Mesenchymal stem cell (in vitro differentiated cells and primary cell): ENCODE measurements around the gene ADCYAP1R1.
A peak's percentile ranks its signal among the peaks of the same experiment; 100 is the strongest.

Experiments used
- DNase-seq: peaks from one replicate; pipeline ENCODE4 v3.0.0-alpha.2; 2013
- H2AFZ ChIP-seq: one replicate; pipeline ENCODE4 v1.6.1; 2013; ENCODE audit warnings: low read depth, mild to moderate bottlenecking, control low read depth, inconsistent platforms, low read length, moderate library complexity
- H2AK5ac ChIP-seq: 2 replicates; pipeline ENCODE4 v1.6.1; 2013; ENCODE audit warnings: low read length, moderate library complexity, mild to moderate bottlenecking, inconsistent platforms; ENCODE audit not compliant: severe bottlenecking
- H2BK120ac ChIP-seq: one replicate; pipeline ENCODE4 v1.6.1; 2013; ENCODE audit warnings: low read depth, mild to moderate bottlenecking, inconsistent platforms, low read length, moderate library complexity
- H2BK12ac ChIP-seq, 2 experiments: one replicate each; pipeline ENCODE4 v1.6.1; 2013; ENCODE audit warnings: inconsistent platforms in 2 of 2, low read length in 2 of 2, mild to moderate bottlenecking in 2 of 2, moderate library complexity in 2 of 2, control low read depth in 1 of 2
- H2BK15ac ChIP-seq: one replicate; pipeline ENCODE4 v1.6.1; 2013; ENCODE audit warnings: mild to moderate bottlenecking, low read depth, inconsistent platforms; ENCODE audit not compliant: poor library complexity, severe bottlenecking
- H2BK5ac ChIP-seq: 2 replicates; pipeline ENCODE4 v1.6.1; 2013; ENCODE audit warnings: low read depth, mild to moderate bottlenecking, low read length, control low read depth, inconsistent platforms; ENCODE audit not compliant: poor library complexity, severe bottlenecking
- H3K14ac ChIP-seq, 2 experiments: one replicate each; pipeline ENCODE4 v1.6.1; 2013; ENCODE audit warnings: inconsistent platforms in 2 of 2, low read length in 2 of 2, control low read depth in 1 of 2, mild to moderate bottlenecking in 1 of 2, moderate library complexity in 1 of 2
- H3K18ac ChIP-seq, 2 experiments: one replicate each; pipeline ENCODE4 v1.6.1; 2013; ENCODE audit warnings: inconsistent platforms in 2 of 2, low read length in 2 of 2, control low read depth in 1 of 2, low read depth in 1 of 2, mild to moderate bottlenecking in 1 of 2
- H3K23ac ChIP-seq, 2 experiments: one replicate each; pipeline ENCODE4 v1.6.1; 2013; ENCODE audit warnings: inconsistent platforms in 2 of 2, low read length in 2 of 2, mild to moderate bottlenecking in 2 of 2, moderate library complexity in 2 of 2, control low read depth in 1 of 2
- H3K27ac ChIP-seq: 2 replicates; pipeline ENCODE4 v1.5.1; 2013; ENCODE audit warnings: mild to moderate bottlenecking, moderate library complexity, low read length, control low read depth, inconsistent platforms; ENCODE audit not compliant: poor library complexity, severe bottlenecking
- H3K27me3 ChIP-seq, 2 experiments: 2 replicates each; pipeline versions ENCODE4 v1.6.1 to v1.7.0; 2013; ENCODE audit warnings: low read length in 2 of 2, mild to moderate bottlenecking in 2 of 2, moderate library complexity in 2 of 2, control low read depth in 1 of 2, inconsistent platforms in 1 of 2; ENCODE audit not compliant: control insufficient read depth in 1 of 2, insufficient read depth in 1 of 2
- H3K36me3 ChIP-seq, 2 experiments: 2 replicates each; pipeline versions ENCODE4 v1.6.1 to v1.7.0; 2013; ENCODE audit warnings: low read length in 2 of 2, control low read depth in 1 of 2, inconsistent platforms in 1 of 2, low read depth in 1 of 2, mild to moderate bottlenecking in 1 of 2; ENCODE audit not compliant: insufficient read depth in 2 of 2, control insufficient read depth in 1 of 2
- H3K4ac ChIP-seq, 2 experiments: one replicate each; pipeline ENCODE4 v1.6.1; 2013; ENCODE audit warnings: inconsistent platforms in 2 of 2, low read length in 2 of 2, mild to moderate bottlenecking in 2 of 2, moderate library complexity in 2 of 2, control low read depth in 1 of 2, low read depth in 1 of 2
- H3K4me1 ChIP-seq: 2 replicates; pipeline ENCODE4 v1.6.1; 2013; ENCODE audit warnings: low read depth, low read length, control low read depth; ENCODE audit not compliant: control insufficient read depth, insufficient read depth
- H3K4me2 ChIP-seq: 2 replicates; pipeline ENCODE4 v1.6.1; 2013; ENCODE audit warnings: low read length, mild to moderate bottlenecking, inconsistent platforms; ENCODE audit not compliant: poor library complexity, severe bottlenecking
- H3K4me3 ChIP-seq, 2 experiments: 2 replicates each; pipeline versions ENCODE4 v1.5.1 to v1.7.0; 2013; ENCODE audit warnings: low read length in 2 of 2, mild to moderate bottlenecking in 2 of 2, control low read depth in 1 of 2, low read depth in 1 of 2; ENCODE audit not compliant: insufficient read depth in 1 of 2
- H3K79me1 ChIP-seq: replicated peaks from 2 replicates; pipeline ENCODE4 v1.6.1; 2013; ENCODE audit warnings: mild to moderate bottlenecking, control low read depth, low read length, inconsistent platforms; ENCODE audit not compliant: poor library complexity, severe bottlenecking
- H3K9ac ChIP-seq: 2 replicates; pipeline ENCODE4 v1.7.0; 2013; ENCODE audit warnings: mild to moderate bottlenecking, low read length, moderate library complexity
- H3K9me3 ChIP-seq: 2 replicates; pipeline ENCODE4 v1.7.0; 2013; ENCODE audit warnings: mild to moderate bottlenecking, low read length; ENCODE audit not compliant: control insufficient read depth
- H4K8ac ChIP-seq: one replicate; pipeline ENCODE4 v1.6.1; 2013; ENCODE audit warnings: inconsistent platforms, mild to moderate bottlenecking, low read length, moderate library complexity
- H4K91ac ChIP-seq: one replicate; pipeline ENCODE4 v1.6.1; 2013; ENCODE audit warnings: mild to moderate bottlenecking, low read length, inconsistent platforms
- WGBS: methylation state at CpG from one replicate; pipeline ENCODE4 v1.1.7; 2013; ENCODE audit warnings: mixed read lengths; 5-methylcytosine and 5-hydroxymethylcytosine counted together

The ADCYAP1R1 gene

GRCh38 chr7:31120800-31121513, 68.8 kb downstream of the ADCYAP1R1 start:
- Histone ChIP-seq H2BK15ac (no peak overlapping the region), H2AFZ (no peak overlapping the region), H3K27me3 (peaks cover 0 to 19% of the 10 kb centered on the region in 2 experiments), H2BK120ac (no peak overlapping the region), H3K79me1 (no peaks in the 10 kb centered on the region), H2BK5ac (no peak overlapping the region), H2AK5ac (no peak overlapping the region), H3K27ac (no peak overlapping the region), H3K23ac (no peak overlapping the region), H4K91ac (no peak overlapping the region), H3K14ac (no peak overlapping the region), H3K9me3 (no peaks in the 10 kb centered on the region), H3K4ac (no peak overlapping the region), H3K18ac (no peak overlapping the region), H4K8ac (no peak overlapping the region), H3K36me3 (no peaks in the 10 kb centered on the region), H3K9ac (no peak overlapping the region), H3K4me1 (peaks cover 2% of the 10 kb centered on the region), H2BK12ac (no peak overlapping the region), H3K4me3 (no peak overlapping the region), H3K4me2 (no peak overlapping the region)
- no peak for DNase-seq
- 65% methylated on average over 2 of the region's 3 CpGs for WGBS

GRCh38 chr7:31121601-31122000, 69.5 kb downstream of the ADCYAP1R1 start:
- Histone ChIP-seq H2BK5ac (no peak overlapping the region), H4K91ac (no peak overlapping the region), H3K27ac (no peak overlapping the region), H3K36me3 (no peaks in the 10 kb centered on the region), H2BK12ac (no peak overlapping the region), H4K8ac (no peak overlapping the region), H3K9me3 (no peaks in the 10 kb centered on the region), H2BK120ac (no peak overlapping the region), H3K23ac (no peak overlapping the region), H2AFZ (no peak overlapping the region), H3K4me3 (no peak overlapping the region), H3K27me3 (peaks cover 0 to 19% of the 10 kb centered on the region in 2 experiments), H3K9ac (no peak overlapping the region), H3K79me1 (no peaks in the 10 kb centered on the region), H3K14ac (no peak overlapping the region), H3K4me2 (no peak overlapping the region), H2AK5ac (no peak overlapping the region), H3K4me1 (peaks cover 2% of the 10 kb centered on the region), H3K18ac (no peak overlapping the region), H3K4ac (no peak overlapping the region), H2BK15ac (no peak overlapping the region)
- WGBS, result 89% methylated on average over 1 of the region's 2 CpGs
- no peak for DNase-seq

GRCh38 chr7:31122649-31123058, 70.5 kb downstream of the ADCYAP1R1 start:
- Histone ChIP-seq H2BK120ac (no peak overlapping the region), H4K91ac (no peak overlapping the region), H3K4me3 (no peak overlapping the region), H3K36me3 (no peaks in the 10 kb centered on the region), H3K9ac (peak overlapping the region; percentile 37), H3K4me1 (peaks cover 2% of the 10 kb centered on the region), H3K23ac (no peak overlapping the region), H3K79me1 (no peaks in the 10 kb centered on the region), H4K8ac (no peak overlapping the region), H3K9me3 (no peaks in the 10 kb centered on the region), H2BK5ac (no peak overlapping the region), H3K18ac (no peak overlapping the region), H3K14ac (no peak overlapping the region), H3K4me2 (no peak overlapping the region), H2AK5ac (no peak overlapping the region), H2BK15ac (no peak overlapping the region), H3K4ac (no peak overlapping the region), H3K27ac (no peak overlapping the region), H3K27me3 (peaks cover 0 to 17% of the 10 kb centered on the region in 2 experiments), H2BK12ac (no peak overlapping the region), H2AFZ (no peak overlapping the region)
- 2% methylated on average over 3 of the region's 4 CpGs for WGBS
- peak; percentile 85 for DNase-seq

- no peak overlapping the region for H3K4me3 ChIP-seq
- H3K23ac ChIP-seq, result no peak overlapping the region
- H3K4me2 ChIP-seq, result no peak overlapping the region
- no peaks in the 10 kb centered on the region for H3K9me3 ChIP-seq
- H3K36me3 ChIP-seq, result no peaks in the 10 kb centered on the region
- H3K79me1 ChIP-seq, result no peaks in the 10 kb centered on the region
- H3K27me3 ChIP-seq, result peaks cover 0 to 17% of the 10 kb centered on the region in 2 experiments
- 81% methylated on average over 5 of the region's 6 CpGs for WGBS
- no peak overlapping the region for H3K27ac ChIP-seq
- H3K18ac ChIP-seq, result no peak overlapping the region
- no peak overlapping the region for H3K9ac ChIP-seq
- H2BK120ac ChIP-seq, result no peak overlapping the region
- no peak overlapping the region for H4K8ac ChIP-seq
- no peak overlapping the region for H3K4ac ChIP-seq
- peaks cover 2% of the 10 kb centered on the region for H3K4me1 ChIP-seq
- no peak overlapping the region for H2BK5ac ChIP-seq
- H2BK15ac ChIP-seq, result peak overlapping the region; percentile 9
- H2AK5ac ChIP-seq, result no peak overlapping the region
- no peak overlapping the region for H3K14ac ChIP-seq
- H2BK12ac ChIP-seq, result no peak overlapping the region
- DNase-seq, result no peak
- no peak overlapping the region for H2AFZ ChIP-seq
- H4K91ac ChIP-seq, result no peak overlapping the region
These were observed 71.2 kb downstream of the ADCYAP1R1 start for GRCh38 chr7:31123321-31123720.
